GM06990 (cell line): ENCODE results near the gene C1orf21.
"Not testable (repeated sequence)": the region's sequence is repeated elsewhere in the genome, so short reads cannot be mapped to it uniquely, and the experiment has no call there.

ENCODE experiments used
- DNase-seq: peaks from one replicate; pipeline ENCODE4 v3.0.0-alpha.2; 2011; ENCODE audit not compliant: insufficient read length; ENCODE audit errors: extremely low read depth
- H3K27me3 ChIP-seq: replicated peaks from 2 replicates; pipeline ENCODE4 v1.6.0; 2011; ENCODE audit warnings: low read length; ENCODE audit not compliant: control insufficient read depth, insufficient read depth
- H3K36me3 ChIP-seq: 2 replicates; pipeline ENCODE4 v1.5.1; 2011; ENCODE audit warnings: low read length; ENCODE audit not compliant: control insufficient read depth, insufficient read depth
- H3K4me3 ChIP-seq: replicated peaks from 2 replicates; pipeline ENCODE4 v1.5.1; 2011; ENCODE audit warnings: low read depth, mild to moderate bottlenecking, control low read depth, low read length
- TF ChIP-seq, protein P1 (sequence below): IDR thresholded peaks from 2 replicates; pipeline ENCODE4 v1.5.1; 2011; ENCODE audit warnings: low read length, control low read depth, mild to moderate bottlenecking, inconsistent platforms; ENCODE audit not compliant: insufficient read depth, poor library complexity, severe bottlenecking

The C1orf21 gene

DNA sequence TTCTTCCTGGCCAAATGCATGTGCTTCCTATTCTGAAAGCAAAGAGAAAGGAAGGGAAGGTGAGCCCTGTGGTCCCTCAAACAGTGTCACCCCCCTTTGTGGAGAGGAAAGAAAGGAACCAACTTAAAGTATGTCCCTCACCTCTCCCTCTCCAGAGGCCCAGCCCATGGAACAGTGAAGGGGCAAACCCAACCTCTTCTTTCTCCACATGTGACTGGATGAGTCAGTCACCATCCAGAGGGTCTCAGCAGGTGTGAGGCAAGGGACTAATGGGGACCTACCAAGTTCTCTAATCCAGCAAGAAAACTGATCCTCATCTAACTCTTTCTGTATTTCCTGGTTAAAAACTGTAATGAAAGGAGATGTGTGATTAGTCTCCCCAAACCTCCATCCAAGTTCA, 222.2 kb downstream of the C1orf21 start:
- no peak overlapping the region for H3K4me3 ChIP-seq
- TF ChIP-seq, protein P1, sequence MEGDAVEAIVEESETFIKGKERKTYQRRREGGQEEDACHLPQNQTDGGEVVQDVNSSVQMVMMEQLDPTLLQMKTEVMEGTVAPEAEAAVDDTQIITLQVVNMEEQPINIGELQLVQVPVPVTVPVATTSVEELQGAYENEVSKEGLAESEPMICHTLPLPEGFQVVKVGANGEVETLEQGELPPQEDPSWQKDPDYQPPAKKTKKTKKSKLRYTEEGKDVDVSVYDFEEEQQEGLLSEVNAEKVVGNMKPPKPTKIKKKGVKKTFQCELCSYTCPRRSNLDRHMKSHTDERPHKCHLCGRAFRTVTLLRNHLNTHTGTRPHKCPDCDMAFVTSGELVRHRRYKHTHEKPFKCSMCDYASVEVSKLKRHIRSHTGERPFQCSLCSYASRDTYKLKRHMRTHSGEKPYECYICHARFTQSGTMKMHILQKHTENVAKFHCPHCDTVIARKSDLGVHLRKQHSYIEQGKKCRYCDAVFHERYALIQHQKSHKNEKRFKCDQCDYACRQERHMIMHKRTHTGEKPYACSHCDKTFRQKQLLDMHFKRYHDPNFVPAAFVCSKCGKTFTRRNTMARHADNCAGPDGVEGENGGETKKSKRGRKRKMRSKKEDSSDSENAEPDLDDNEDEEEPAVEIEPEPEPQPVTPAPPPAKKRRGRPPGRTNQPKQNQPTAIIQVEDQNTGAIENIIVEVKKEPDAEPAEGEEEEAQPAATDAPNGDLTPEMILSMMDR: no peak
- no peak for DNase-seq
- H3K36me3 ChIP-seq: no peaks in the 10 kb centered on the region
- no peaks in the 10 kb centered on the region for H3K27me3 ChIP-seq

DNA sequence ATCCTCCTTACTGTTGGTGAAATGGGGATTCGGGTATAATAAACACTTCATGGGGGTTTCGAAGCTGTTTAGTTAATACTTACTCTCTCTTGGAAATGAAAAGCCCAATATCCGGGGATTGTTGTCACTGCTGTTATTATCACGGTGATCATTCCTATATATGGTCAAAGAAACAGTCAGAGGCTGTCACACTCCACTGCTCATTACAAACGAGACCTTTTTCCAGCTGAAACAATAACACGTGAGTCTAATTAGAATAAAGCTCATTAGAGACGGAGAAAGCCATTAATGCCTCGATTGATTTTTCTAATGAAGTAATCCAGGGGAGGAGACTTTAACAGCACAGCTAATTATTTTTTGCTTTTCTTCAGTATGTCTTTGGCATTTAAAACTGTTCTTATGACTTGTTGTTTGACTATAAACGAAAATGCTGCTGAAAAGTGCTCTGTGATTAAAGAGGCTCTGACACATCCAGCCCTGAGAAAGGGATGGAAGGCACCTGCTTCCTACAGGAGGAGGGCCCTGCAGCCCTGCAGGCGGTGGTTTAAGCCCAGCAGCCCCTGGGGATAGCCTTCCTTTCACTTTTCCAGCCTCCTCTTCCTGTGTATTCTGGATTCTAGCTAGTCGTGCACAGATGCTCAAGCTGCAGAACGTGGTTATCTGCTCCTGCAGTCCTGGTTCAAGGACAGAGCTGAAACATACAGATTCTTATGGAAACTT, 224.2 kb downstream of the C1orf21 start:
- TF ChIP-seq, protein P1: no peak
- Histone ChIP-seq H3K27me3 (no peaks in the 10 kb centered on the region), H3K4me3 (0 out of 2 replicates have a peak overlapping the region, but pooled peaks have one; percentile 5), H3K36me3 (no peaks in the 10 kb centered on the region)
- DNase-seq: no peak

DNA sequence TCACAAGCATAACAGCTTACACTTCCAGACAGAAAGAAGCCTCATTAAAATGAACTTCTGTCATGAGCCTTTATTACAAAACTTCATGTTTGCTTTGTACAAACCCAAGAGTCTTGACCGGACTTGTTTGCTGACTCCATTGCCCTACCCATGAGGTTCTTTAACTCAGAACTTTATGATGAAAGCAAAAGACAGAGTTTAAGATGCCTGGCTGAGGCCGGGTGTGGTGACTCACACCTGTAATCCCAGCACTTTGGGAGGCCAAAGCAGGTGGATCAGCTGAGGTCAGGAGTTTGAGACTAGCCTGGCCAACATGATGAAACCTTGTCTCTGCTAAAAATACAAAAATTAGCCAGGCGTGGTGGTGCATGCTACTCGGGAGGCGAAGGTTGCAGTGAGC, 225.4 kb downstream of the C1orf21 start:
- DNase-seq, H3K4me3 ChIP-seq, H3K27me3 ChIP-seq: not testable (repeated sequence)

DNA sequence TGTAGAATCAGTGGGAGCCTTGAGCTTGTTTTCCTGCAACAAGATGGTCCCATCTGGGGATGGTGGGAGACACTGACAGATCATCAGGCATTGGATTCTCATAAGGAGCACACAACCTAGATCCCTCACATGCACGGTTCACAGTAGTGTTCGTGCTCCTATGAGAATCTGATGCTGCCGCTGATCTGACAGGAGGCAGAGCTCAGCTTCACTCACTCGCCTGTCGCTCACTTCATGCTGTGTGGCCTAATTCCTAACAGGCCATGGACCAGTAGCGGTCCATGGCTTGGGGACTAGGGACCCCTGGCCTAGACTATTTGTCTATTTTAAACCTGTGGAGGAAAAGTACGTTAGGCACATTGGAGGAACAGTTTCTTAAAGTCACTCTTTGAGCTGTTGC, 227.8 kb downstream of the C1orf21 start:
- DNase-seq: no peak
- TF ChIP-seq, protein P1: no peak
- H3K4me3 ChIP-seq: no peak overlapping the region
- no peaks in the 10 kb centered on the region for H3K27me3 ChIP-seq
- H3K36me3 ChIP-seq: no peaks in the 10 kb centered on the region

More for the DNA sequence above, 225.4 kb downstream of the C1orf21 start:
- not testable (repeated sequence) for H3K36me3 ChIP-seq

DNA sequence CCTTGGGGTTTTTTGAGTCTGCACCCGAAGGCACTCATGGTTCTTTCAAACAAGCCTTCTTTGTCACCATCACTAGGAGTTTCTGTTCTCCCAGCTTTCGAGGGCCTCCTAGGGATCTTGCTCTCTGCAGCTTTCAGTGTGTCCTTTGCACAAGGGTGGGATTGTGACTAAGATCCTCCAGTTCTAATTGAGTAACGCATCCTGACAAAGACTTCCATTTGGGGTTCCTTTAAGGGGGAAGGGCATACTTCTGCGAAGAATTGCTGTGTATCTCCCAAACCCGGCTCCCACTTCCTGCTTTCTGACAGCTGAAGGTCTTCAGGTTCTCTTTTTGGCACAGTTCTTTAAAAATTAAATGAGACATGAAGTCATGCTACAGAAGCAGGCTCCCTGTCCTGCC, 228.5 kb downstream of the C1orf21 start:
- Histone ChIP-seq H3K27me3 (no peaks in the 10 kb centered on the region), H3K4me3 (no peak overlapping the region), H3K36me3 (no peaks in the 10 kb centered on the region)
- TF ChIP-seq, protein P1: no peak
- DNase-seq: no peak

DNA sequence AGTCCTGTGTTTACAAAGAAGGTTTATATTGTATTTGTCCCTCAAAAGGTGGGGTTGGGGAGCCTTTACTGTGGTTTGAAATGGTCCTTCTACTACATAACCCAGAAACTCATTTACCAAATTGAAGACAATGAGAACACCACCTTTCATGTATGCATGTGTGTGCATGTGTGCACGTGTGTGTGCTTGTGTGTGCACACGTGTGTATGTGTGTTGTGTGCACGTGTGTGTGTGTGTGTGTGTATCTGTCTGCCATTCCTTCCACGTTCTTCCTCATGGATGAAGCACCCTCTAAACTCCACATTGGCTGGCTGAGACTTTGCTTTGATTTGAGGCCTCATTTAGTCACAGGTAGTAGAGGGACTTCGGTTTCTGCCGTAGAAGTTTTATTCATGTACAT, 229.7 kb downstream of the C1orf21 start:
- Histone ChIP-seq H3K4me3 (no peak overlapping the region), H3K27me3 (no peaks in the 10 kb centered on the region), H3K36me3 (no peaks in the 10 kb centered on the region)
- TF ChIP-seq, protein P1: no peak
- no peak for DNase-seq
